HG03025 (cell line): Measurements from ENCODE around the gene IRF9.

Source experiments
- ATAC-seq: cut with Tn5 transposase; IDR thresholded peaks from one replicate; pipeline ENCODE4 v1.9.1; 2021; ENCODE audit warnings: mild to moderate bottlenecking, moderate library complexity; ENCODE audit not compliant: unreplicated experiment, low FRiP score

The IRF9 gene

DNA sequence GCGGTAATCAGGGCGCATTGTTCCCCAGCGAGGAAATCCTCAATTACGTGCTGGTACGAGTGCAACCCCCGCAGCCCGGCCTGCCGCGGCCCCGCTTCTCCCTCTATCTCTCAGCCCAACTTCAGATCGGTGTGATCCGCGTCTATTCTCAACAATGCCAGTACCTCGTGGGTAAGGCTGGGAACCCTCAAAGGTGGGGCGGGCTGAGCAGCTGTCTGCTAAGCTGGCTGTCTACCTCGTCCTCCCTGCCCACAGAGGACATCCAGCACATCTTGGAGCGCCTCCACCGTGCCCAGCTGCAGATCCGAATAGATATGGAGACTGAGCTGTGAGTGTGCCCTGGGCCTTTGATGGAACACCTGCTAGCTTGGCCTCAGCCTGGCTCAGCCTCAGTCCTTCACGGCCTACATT lies 11.8 kb downstream of the IRF9 start:
- no peak for ATAC-seq

DNA sequence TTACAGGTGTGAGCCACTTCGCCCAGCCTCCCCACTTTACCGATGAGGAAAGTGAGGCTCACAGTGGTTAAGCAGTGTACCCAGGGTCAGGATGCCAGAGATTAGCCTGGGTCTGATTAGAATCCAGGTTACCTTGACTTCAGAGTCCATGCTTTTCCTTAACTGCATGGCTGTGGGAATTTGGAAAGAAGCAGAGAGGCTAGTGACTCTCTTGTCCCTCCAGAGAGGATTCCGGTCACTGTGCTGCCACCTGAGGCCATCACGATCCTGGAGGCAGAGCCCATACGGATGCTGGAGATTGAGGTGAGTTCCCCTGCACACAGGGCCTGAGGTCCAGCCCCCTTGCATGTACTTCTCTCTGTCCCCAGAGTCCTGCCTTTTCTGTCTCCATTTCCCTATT lies 15.5 kb downstream of the IRF9 start:
- ATAC-seq, result no peak

DNA sequence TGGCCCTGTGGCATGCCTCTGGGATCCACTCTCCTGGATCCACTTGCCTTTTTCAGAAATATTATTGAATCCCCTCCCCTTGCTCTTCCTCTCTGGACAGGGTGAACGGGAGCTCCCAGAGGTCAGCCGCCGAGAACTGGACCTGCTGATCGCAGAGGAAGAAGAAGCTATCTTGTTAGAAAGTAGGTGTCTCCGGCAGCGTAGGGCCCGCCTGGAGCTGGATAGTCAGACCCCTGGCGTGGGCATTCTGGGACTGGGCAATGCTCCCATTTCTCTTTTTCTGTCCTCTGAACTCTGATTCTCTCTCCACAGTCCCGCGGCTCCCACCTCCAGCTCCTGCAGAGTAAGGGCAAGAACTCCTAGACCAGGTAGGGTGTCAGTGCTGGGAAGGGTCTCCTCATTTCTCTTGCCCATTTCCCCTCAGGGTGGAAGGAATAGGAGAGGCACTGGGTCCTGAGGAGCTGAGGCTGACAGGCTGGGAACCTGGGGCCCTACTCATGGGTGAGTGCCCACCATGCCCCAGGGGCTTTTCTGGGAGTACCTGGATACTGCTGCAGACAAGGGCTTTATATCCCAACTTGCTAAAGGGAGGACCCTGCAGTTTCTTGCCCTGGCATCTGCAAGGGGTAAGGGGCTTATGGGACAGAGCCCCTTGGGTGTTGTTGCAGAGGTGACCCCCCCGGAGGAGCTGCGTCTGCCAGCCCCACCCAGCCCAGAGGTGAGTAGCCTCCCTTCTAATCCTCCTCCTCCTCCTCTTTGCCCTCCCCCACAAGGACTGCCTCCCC lies 16.2 kb downstream of the IRF9 start:
- no peak for ATAC-seq

DNA sequence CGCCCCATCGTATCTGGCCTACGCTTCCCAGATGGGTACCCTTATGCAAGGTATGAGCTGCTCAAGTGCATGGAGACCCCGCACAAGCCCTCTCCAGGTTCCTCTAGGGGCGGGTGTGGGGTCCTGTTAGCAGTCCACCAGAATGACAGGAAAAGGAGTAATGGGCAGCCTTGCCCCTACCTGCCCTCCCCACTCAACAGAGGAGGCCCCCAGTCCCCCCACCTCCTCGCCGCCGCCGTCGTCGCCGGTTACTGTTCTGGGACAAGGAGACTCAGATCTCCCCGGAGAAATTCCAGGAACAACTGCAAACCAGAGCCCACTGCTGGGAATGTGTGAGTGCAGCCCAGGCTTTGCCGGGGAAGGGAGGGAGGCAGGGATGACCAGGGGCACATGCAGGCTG lies 16.8 kb downstream of the IRF9 start:
- no peak for ATAC-seq

DNA sequence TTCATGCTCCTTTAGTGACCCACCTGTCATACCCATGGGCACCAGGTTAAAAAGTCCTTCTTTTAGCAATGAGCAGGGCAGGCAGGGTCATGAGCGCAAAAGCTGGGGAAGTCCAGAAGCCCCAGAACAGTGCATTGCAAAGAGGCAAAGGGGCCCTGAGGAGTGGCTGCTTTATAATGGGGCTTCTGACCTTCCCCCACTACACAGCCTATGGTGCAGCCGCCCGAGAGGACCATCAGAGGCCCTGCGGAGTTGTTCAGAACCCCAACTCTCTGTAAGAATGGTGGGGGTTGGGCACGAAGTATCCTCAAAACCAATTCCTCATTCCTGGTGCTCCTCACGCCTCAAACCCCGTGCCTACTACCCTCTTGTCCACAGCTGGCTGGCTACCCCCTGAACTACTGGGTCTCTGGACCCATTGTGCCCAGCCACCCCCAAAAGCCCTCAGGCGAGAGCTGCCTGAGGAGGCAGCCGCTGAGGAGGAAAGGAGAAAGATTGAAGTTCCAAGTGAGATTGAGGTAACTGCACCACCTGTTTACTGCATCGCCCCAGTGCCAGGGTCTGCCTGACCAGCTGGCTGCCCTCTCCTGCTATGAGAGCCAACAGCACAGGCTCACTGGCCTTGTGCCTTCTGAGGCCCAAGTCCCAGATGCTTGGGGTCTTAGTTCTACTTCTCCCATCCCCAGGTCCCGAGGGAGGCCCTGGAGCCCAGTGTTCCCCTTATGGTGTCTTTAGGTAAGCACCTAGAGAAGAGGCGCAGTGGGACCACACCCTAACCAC lies 17.5 kb downstream of the IRF9 start:
- ATAC-seq, result no peak

DNA sequence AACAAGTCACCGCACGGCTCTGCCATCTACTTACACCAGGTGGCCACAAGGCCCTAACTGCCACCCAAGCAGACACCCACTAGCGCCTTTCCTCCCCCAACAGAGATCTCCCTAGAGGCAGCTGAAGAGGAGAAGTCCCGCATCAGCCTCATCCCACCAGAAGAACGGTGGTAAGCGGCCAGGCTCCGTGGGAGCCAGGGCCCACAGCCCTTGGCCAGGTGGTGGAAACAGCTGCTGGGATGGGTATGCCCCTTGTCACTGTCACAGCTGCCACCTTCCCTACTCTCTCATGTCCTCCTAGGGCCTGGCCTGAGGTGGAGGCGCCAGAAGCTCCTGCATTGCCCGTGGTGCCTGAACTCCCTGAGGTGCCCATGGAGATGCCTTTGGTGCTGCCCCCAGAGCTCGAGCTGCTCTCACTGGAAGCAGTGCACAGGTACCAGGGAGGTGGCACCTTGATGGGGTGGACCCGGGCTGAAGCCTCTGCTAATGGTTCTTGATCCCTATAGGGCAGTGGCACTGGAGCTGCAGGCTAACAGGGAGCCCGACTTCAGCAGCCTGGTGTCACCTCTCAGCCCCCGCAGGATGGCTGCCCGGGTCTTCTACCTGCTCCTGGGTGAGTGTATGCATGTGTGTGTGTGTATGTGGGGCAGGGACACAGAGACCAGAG lies 18.4 kb downstream of the IRF9 start:
- no peak for ATAC-seq

DNA sequence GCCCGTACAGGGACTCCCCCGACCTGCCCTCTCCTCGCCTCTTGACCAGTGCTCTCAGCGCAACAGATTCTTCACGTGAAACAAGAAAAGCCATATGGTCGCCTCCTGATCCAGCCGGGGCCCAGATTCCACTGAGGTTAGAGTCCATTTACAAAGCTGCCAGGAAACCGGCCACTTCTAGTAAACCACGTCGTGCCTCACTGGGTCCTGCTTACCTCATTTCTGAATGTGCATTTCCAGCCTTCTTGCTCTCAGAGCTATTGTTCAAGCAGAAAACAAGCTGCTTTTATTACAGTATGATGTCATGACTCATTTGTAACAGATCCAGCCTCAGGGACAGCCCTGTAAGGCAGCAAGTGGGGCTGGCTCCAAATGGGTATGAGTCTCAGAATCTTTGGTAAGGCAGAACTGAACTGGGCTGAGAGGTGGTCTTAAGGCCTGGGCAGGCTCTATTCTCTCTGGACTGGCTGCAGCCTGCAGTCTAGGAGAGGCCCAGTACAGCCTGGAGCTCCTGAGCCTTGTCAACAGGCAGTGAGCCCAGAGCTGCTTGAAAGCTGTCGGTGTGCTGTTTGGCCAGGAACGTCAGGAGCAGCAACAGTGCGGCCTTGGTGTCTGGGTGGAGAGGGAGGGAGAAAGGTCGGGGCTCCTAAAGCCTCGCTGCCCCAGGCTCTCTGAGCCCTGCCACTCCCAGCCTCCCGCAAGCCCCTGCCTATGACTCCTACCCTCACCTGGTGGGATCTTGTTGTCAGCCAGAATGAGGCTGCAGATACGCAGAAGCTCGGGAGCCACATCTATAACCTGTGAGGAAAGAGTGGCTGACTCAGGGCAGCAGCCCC lies 19.1 kb downstream of the IRF9 start:
- no peak for ATAC-seq

DNA sequence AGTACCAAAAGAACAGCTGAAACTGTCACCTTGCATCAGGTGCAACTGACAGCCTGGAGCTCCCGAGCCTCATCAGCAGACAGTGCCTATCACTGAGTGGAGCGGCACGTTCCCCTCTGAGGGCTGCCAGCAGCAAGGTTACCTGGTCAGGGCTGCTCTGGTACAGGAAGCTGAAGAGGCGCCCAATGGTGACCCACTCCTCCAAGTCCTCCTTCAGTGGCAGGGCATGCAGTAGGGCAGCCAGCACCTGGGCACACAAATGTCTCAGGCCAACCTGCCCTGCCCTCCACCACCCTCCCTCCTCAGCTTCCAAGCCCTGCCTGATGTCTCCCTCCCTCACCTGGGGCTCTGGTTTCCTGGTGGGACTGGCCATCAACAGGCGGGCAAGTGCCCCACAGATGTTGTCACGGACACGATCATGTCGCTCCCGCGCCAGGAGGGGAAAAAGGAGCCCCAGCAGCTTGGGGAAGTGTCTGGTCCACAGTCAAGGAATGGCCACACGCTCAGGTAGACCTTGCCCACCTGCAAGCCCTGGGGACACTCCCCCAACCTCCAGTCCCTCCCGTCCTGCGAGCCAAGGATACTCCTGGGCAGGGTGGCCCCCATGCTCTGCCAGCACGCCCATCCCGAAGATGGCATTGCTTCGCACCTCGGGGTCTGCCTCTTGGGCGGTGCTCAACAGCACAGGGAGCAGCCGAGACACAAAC lies 20.5 kb downstream of the IRF9 start:
- ATAC-seq, result no peak

DNA sequence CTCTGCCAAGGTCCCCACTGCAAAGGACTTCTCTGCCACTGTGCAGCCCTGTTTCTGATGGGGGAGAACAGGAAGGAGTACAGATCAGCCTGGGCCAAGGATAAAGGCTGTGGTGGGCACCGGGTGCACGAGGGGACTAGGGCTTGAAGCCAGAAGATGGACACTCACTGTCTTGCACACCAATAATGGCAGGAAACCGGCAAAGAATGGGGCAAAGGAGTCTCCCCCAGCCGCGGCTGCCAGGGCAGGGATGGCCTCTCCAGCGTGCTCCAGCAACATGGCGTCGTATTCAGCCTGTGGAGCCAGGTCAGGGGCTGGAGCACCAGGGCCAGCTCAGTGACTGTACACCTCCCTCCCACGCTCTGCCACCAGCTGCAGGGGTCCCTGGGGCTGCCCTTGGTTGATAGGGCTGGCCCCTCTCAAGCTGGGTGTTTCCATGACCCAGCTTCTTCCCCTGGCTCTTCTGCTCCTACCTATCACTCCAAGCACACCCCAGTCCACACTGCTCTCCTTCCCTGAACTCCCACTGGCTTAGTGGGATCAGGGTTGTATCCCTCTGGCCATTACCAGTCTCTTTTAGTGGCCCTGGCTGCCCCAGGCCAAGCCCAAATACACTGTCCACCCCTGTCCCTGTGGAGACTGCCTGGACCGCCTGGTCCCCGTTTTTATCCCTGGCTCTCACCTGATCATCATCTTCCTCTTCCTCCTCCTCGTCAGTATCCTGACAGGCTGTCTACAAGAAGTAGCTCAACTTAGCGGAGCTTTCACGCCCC lies 21.2 kb downstream of the IRF9 start:
- no peak for ATAC-seq

DNA sequence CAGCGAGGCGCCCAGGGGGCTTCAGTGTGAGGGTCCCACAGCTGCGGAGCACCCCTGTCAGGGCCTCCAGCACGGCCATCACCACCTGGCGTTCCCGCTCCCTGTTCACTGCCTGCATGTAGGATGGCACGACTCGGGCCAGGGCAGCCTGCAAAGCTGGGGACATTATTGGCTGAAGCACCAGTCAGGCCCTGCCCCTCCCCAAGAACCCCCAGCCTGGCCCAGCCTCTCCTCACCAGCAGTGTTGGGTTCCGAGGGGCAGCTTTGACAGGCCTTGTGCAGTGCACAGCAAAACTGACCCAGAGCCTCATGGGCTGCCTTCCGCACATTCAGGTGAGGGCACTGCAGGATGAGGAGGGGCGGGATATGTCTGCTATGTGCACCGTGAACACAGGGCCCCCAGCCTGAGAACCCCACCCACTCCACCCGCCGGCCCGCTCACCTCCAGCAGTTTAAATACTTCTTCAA lies 22.0 kb downstream of the IRF9 start:
- no peak for ATAC-seq

DNA sequence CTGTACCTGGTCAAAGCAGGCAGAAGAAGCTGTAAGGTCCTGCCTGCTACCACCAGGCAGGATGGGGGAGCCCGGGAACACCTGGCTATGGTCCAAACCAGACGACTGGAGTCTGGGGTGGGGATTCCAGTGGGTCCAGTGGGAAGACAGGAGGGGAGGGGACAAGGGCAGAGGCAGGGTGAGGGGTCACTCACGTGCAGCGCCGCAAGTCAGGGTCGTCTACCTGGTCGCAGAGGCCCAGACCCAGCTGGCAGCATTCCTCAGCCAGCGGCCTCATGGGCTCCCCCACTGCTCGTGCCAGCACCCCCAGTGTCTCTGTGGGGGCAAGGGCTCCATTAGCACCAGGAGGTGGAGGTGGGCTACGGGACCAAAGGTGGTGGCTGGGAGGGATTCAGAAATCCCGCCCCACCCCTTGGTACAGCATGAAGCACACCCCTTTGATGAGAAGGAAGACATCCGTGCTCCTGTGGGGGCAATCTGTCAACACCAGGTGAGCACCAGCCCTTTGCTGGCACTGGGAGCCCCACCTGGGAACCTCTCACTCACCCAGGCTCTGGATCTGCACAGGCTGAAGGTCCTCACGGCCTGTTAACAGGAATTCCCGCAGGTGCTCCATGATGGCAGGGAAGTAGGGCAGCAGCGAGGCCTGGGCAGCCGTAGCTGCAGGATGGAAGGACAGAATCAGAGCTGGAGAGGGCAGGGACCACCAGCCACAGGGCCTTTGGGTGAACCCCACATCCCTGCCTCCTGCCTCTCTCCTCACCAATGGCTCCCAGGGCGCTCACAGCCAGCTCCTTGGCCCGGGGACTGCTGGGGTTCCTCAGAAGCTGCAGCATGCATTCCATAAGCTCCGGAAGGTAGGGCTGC lies 23.3 kb downstream of the IRF9 start:
- no peak for ATAC-seq

DNA sequence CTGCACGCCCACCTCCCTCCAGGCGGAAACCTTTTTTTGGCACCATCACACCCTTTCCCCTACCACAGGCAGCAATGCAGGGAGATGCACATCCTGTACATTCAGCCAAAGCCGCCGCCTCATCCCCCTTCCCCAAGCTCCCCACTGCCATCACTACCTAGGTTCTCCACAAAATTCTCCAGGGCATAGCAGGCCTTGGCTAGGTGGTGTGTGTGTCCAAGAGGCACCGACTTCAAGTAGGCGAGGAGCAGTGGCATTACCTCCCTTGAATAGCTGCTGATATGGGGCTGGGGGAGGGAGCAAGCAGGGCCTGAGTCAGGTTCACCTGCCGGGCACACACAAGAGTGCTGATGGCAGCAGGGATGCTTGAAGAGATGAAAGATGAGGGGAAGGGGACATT lies 24.0 kb downstream of the IRF9 start:
- no peak for ATAC-seq

DNA sequence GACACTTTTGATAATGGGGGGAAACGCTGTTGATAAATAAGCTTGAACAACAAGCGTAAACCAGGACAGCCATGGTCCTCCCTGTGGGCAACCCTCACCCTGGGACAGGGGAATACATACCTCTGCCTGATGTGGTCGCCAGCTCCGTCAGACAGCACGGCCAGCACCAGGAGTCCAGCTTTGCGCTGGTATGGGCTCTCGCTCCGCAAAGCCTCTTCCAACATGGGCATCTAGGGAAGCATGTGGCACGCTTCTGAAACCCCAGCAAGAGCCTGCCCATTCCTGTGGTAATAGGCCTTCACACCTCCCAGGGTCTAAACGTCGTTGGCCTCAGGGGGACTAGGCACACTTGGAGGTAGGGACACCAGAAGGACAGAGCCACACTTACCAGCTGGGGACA lies 24.7 kb downstream of the IRF9 start:
- ATAC-seq, result no peak

DNA sequence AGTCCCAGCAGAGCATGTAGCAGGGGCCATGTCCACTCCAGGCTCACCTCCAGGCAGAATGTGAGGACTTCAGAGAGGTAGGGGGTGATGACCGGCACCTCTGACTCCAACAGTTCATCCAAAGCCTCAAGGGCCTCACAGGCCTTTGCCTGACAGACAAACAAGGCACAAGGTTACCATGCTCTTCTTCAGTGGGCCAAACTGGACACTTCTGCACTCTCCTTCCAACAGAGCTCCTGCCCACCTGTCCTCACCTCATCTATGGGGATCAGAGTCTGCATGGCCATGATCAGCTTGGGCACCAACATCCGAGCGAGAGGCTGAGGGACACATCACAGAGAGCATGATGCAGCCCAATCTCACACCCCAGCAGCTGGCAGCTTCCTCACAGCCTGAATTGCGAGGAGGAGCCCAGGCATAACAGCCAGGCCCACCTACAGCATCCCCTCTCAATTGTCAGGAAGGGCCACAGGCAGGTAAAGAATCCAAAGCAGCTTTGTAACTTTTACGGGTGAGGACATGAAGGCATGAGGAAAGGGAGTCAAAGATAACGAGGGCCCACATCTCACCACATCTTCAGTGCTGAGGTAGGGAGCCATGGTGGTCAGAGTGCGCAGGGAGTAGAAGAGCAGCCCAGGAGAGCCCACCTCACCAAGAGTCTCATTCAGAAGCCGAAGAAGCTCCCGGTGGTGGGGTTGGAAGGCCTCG lies 25.9 kb downstream of the IRF9 start:
- no peak for ATAC-seq

DNA sequence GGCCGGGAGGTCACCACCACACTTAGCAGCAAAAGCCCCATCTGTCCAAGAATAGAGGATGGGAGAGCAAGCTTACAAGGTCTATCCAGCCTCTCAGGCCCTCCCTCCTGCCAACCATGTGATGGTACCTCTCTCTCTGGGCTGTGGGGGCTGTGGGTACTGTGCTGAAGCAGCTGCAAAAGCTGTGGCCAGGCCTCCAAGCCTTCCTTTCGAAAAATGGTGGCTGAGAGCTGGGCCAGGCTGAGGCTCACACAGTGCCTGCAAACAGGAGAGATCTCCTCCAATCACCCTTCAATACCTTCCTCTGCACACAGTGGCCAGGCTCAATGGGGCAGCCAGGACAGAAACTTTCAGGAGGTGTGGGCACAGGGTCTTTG lies 26.5 kb downstream of the IRF9 start:
- no peak for ATAC-seq

DNA sequence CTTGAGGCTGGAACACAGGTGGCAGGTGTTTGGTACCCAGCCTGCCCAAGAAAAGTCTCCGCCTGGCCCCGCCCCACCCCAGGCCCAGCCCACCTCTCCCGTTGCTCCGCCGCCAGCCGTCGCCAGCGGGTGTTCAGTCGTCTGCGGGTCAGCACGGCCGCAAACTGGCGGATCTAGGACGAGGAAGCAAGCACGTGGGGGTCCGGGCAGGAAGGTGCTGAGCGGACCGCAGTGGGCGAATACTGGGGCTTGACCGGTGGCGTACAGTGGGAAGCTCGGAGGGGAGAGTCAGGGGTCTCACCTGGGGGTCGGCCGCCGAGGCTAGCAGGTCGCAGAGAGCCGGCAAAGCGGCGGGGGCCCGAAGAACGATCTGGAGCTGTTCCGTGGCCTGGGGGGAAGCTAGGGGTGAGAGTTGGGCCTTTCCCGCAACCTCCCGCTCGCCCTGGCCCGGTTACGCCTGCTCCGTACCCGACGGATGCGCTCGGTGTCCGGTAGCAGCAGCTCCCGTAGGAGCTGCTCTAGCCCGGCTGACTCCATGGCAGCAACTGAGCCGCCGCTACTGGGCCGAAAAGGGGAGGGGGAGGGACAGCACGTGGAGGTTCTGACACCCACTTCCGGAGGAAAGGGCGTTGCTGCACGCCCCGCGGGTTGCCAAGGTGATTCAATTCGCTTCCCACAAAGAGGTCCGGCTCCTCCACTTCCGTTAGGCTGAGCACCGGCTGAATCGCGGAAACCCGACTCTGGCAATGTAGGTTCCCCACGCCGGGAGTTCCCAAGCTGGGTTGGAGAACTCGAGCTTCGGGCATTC lies 27.4 kb downstream of the IRF9 start, which contains the start of gene IPO4:
IPO4 (minus strand) TSS at position 566 of the 808 bp plus-strand sequence; CDS start at position 537, 29 bp downstream.
- peak; percentile 82 for ATAC-seq

DNA sequence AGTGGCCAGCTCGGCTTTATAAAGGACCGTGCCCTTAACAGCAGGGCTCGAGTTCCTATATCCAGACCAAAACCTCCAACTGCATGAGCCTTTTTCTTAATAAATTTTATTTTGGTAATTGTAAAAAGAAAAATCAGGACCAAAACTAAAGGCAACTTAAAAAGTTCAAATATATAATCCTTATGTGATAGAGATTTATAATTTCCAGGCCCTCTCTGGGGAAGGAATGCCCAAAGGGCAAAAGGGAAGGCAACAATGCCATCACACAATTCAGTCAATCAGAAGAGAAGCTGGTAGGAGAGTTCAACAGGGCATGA lies 28.0 kb downstream of the IRF9 start:
- no peak for ATAC-seq
